ENCODE results near the gene ZPR1. TPM values are rescaled to one million over a fixed set of nuclear protein-coding genes. Genes with fewer than 3 reads are reported as not detected.

ZPR1 gene
- total and polyA plus RNA-seq, 8 donors, result 30.5 to 59.6 (median 47.5) TPM

- no peak overlapping the region for H3K4me3 ChIP-seq
- TF ChIP-seq, protein P1, sequence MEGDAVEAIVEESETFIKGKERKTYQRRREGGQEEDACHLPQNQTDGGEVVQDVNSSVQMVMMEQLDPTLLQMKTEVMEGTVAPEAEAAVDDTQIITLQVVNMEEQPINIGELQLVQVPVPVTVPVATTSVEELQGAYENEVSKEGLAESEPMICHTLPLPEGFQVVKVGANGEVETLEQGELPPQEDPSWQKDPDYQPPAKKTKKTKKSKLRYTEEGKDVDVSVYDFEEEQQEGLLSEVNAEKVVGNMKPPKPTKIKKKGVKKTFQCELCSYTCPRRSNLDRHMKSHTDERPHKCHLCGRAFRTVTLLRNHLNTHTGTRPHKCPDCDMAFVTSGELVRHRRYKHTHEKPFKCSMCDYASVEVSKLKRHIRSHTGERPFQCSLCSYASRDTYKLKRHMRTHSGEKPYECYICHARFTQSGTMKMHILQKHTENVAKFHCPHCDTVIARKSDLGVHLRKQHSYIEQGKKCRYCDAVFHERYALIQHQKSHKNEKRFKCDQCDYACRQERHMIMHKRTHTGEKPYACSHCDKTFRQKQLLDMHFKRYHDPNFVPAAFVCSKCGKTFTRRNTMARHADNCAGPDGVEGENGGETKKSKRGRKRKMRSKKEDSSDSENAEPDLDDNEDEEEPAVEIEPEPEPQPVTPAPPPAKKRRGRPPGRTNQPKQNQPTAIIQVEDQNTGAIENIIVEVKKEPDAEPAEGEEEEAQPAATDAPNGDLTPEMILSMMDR (IDR thresholded peaks at IDR 0.05), result no peak
- ATAC-seq (no peak), DNase-seq (no peak)
- intact Hi-C loops (cut with DNase I), result no loop called here
- no peaks in the 10 kb centered on the region for H3K9me3 ChIP-seq
- H3K27ac ChIP-seq, result no peak overlapping the region
- H3K4me1 ChIP-seq, result peaks cover 0 to 10% of the 10 kb centered on the region in 2 donors
- no peaks in the 10 kb centered on the region for H3K27me3 ChIP-seq
- H3K36me3 ChIP-seq, result peaks cover 0 to 63% of the 10 kb centered on the region in 2 donors
These were observed 10.8 kb downstream of the ZPR1 start for GRCh38 chr11:116777056-116777455.

DNA sequence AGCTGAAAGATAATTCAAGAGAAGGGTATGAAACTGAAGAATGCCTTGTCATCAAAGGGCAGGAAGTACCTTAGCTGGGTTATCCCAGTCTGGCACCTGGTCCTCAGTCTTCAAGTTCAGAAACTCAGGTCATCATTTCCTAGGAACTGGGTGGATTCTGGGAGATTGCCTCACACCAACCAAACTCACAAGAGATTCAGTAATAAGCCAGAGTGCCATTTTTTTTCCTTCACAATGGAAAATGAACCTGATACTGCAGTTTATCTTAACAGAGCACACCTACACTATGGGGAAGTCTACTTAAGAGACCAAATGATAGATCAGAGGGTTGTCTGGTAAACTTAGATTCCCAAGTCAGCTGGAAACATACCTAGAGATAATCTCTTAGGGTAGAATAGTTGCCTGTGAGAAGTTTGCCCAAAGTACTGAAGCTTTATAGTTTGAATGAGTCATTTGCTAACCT lies 11.3 kb downstream of the ZPR1 start:
- Histone ChIP-seq H3K4me1 (peaks cover 5 to 15% of the 10 kb centered on the region in 2 donors), H3K4me3 (no peak overlapping the region), H3K27ac (no peak overlapping the region), H3K27me3 (no peaks in the 10 kb centered on the region), H3K9me3 (no peaks in the 10 kb centered on the region), H3K36me3 (peaks cover 0 to 58% of the 10 kb centered on the region in 2 donors)
- ATAC-seq (no peak), DNase-seq (no peak)
- TF ChIP-seq, protein P1 (IDR thresholded peaks at IDR 0.05), result no peak
- intact Hi-C loops (cut with DNase I), result no loop called here

DNA sequence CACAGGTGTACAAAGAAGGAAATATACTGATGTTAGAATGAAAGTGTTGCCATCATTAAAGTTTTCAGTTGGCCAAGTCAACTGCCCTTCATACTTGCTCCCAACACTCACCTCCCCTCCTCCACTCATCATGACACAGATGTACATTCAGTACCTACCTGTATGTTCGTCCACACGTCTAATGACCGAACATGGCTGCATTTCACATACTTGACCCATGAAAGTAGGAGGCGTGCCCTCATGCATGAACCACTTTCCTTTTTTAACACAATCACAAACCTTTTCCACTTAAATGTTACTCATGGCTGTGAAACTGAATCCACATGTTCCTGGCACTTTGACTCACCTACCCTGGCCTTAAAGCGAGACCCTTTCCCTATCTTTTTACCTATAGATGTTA lies 11.8 kb downstream of the ZPR1 start:
- no peak for DNase-seq

GRCh38 chr11:116774661-116775060 lies 13.2 kb downstream of the ZPR1 start:
- TF ChIP-seq, protein P1 (IDR thresholded peaks at IDR 0.05), result no peak
- no peak for DNase-seq
- H3K9me3 ChIP-seq, result no peaks in the 10 kb centered on the region
- H3K27me3 ChIP-seq, result no peaks in the 10 kb centered on the region
- peaks cover 0 to 41% of the 10 kb centered on the region in 2 donors for H3K36me3 ChIP-seq
- H3K27ac ChIP-seq, result no peak overlapping the region
- ATAC-seq, result no peak
- H3K4me3 ChIP-seq, result no peak overlapping the region
- intact Hi-C loops (cut with DNase I), result no loop called here
- peaks cover 6 to 33% of the 10 kb centered on the region in 2 donors for H3K4me1 ChIP-seq

More for the DNA sequence above, 11.8 kb downstream of the ZPR1 start:
- H3K27ac ChIP-seq, result no peak overlapping the region
- H3K36me3 ChIP-seq, result peaks cover 0 to 52% of the 10 kb centered on the region in 2 donors
- TF ChIP-seq, protein P1 (IDR thresholded peaks at IDR 0.05), result no peak
- no peak for ATAC-seq
- H3K4me3 ChIP-seq, result no peak overlapping the region
- intact Hi-C loops (cut with DNase I), result no loop called here
- no peaks in the 10 kb centered on the region for H3K9me3 ChIP-seq
- no peaks in the 10 kb centered on the region for H3K27me3 ChIP-seq
- peaks cover 6 to 21% of the 10 kb centered on the region in 2 donors for H3K4me1 ChIP-seq

GRCh38 chr11:116773203-116774097 lies 14.4 kb downstream of the ZPR1 start:
- no peaks in the 10 kb centered on the region for H3K27me3 ChIP-seq
- H3K27ac ChIP-seq, result peak overlapping the region; percentile 89 to 93
- ATAC-seq, result peak; percentile 68
- H3K4me3 ChIP-seq, result peak overlapping the region; percentile 50 to 97
- intact Hi-C loops (cut with DNase I), result no loop called here
- H3K4me1 ChIP-seq, result peaks cover 6 to 33% of the 10 kb centered on the region in 2 donors
- peaks cover 0 to 39% of the 10 kb centered on the region in 2 donors for H3K36me3 ChIP-seq
- no peaks in the 10 kb centered on the region for H3K9me3 ChIP-seq
- DNase-seq, result no peak
- TF ChIP-seq, protein P1 (IDR thresholded peaks at IDR 0.05), result no peak
